NCI-H526 treated with DMSO at 0.1 percent for 48 hours (cell line): Measurements from ENCODE around the gene THYN1.
"Not testable (repeated sequence)": the region's sequence is repeated elsewhere in the genome, so short reads cannot be mapped to it uniquely, and the experiment has no call there.

Source experiments
- DNase-seq: peaks from one replicate; lab custom pipeline; 2025; lab: John Stamatoyannopoulos, UW

THYN1 gene

DNA sequence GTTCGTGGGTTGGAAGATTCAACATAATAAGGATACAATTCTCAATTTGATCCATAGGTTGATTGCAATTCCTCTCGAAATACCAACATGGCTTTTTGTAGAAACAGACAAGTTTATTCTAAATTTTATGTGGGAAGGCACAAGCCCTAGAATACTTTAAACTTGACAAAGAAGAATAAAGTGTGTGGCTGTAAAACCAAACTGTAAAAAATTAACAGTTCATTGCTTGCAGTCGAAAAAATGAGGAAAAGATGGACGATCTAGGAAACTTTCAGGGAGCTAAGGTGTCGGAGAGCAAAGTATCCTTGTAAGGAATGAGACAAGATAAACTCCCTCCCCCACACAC, 22.0 kb upstream of the THYN1 start:
- no peak for DNase-seq

DNA sequence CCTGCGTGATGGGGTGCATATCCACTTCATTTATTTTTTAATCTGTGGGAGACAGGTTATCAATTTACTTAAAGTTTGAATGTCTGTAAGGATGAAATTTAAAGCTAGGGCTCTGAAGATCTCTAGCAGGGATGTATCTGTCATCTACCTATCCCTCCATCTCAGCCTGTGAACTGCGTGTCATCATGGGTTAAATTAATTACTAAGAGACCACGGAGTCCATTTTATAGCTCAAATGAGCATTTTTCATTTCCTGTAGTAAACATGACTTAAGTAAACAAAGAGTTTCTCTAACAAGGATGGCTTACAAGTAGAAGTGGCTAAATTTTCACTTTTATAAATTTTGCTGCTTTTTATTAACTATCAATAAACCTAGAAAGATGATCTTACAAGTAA, 20.2 kb upstream of the THYN1 start:
- no peak for DNase-seq

DNA sequence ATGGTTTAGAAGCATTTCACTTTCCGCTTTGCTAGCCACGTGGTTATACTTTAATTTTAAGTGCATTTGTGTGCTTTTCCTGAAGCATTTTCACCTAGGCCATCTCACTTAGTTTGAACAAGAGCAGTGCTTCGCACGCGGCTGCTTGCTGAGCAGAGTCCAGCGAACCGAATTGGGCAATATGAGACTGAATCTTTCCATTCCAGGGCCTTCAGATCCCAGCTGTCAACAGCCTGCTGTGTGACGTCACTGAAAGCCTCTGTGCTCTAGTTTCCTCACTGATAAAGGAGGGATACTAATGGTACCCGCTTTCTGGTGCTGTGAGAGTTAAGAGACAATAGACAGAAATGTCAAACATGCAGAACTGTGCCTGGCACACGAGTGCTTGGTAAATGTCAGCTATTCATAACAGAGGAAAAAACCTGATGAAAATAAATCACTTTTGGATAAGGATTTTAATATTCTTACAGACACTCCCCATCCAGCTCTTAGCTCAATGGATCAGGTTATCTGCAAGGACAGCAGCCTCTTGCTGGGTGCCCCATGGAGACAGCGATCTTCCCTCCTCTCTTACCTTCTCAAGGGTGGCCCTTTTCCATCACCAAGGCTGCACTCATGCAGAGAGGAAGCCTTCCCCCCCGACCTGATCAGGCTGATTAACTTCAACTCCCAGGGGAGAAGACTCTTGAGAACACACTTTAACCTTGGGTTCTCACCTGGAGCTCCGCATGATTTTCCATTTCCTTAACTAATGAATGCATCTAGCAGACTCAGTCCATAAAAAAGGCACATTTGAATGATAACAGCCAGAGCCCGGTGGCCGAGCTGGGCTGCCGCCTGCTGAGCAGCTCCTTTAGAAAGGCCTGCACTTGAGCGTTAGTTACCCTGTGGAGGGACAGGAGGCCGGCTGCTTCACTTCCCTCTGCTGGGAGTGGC, 19.5 kb upstream of the THYN1 start:
- peak; percentile 84 for DNase-seq

DNA sequence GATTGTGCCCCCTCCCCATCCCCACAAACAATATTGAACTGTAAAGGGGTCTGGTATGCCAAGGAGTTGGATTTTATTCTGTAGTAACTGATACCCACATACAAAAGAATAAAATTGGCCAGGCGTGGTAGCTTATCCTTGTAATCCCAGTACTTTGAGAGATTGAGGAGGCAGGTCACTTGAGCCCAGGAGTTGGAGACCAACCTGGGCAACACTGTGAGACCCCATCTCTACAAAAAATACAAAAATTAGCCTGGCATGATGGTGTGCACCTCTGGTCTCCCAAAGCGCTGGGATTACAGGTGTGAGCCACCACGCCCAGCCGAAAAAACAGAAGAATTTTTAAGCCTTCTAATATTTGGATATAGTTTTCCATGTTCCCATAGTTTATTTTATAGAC, 18.8 kb upstream of the THYN1 start:
- no peak for DNase-seq

GRCh38 chr11:134270250-134270714, 17.1 kb upstream of the THYN1 start:
- DNase-seq = peak; percentile 22

- no peak for DNase-seq
Measured at GRCh38 chr11:134267966-134268365, 14.8 kb upstream of the THYN1 start.

DNA sequence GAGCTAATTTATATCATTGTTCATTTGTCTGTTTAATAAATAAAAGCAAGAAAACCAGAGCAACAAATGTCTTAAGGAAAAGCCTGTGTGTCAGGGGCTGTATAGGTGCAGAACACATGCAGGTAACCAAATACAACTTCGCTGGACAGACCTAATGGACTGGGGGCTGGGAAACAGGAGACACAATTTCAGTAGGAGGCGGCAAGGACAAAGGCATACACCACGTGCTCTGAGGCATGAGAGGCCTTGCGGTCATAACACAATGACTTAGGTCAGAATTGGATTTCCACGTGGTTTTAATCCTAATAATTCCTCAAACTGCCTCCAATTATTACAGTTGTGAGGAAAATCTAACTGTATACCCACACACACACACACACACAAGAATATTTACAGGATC, 14.3 kb upstream of the THYN1 start:
- DNase-seq = no peak

DNA sequence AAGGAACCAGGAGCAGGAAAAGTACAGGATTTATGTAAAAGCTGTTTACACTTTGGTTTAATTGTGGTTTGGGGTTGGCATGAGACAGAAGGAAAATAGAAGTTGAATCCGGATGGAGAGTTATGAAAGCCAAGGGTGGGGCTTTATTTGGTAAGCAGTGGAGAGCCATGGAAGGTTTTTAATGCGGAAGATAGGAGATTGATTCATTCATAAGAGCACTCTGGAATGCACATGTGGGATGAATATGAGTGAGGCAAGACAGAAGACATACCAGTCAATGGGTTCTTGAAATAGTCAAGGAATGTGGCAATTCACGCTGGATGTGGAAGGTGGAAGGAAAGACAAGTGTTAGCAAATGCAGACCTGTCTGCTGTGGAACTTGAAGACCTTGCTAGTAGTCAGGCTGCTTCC, 13.7 kb upstream of the THYN1 start:
- DNase-seq = no peak

DNA sequence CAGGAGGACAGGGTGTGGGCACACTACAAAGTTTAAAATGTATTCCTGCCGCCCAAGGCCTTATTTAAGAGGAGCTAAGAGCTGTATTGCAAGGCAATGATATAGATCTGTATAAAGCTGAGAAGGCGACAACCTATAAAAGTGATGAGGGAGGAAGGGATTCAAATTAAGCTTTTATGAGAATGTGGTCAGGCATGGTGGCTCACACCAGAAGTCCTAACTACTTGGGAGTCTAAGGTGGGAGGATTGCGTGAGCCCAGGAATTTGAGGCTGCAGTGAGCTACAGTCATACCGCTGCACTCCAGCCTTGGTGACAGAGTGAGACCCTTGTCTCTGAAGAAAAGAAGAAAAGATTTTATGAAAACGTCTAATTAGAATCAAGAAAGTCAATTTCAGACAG, 13.3 kb upstream of the THYN1 start:
- DNase-seq = no peak

GRCh38 chr11:134264966-134265764, 12.0 kb upstream of the THYN1 start:
- no peak for DNase-seq

DNA sequence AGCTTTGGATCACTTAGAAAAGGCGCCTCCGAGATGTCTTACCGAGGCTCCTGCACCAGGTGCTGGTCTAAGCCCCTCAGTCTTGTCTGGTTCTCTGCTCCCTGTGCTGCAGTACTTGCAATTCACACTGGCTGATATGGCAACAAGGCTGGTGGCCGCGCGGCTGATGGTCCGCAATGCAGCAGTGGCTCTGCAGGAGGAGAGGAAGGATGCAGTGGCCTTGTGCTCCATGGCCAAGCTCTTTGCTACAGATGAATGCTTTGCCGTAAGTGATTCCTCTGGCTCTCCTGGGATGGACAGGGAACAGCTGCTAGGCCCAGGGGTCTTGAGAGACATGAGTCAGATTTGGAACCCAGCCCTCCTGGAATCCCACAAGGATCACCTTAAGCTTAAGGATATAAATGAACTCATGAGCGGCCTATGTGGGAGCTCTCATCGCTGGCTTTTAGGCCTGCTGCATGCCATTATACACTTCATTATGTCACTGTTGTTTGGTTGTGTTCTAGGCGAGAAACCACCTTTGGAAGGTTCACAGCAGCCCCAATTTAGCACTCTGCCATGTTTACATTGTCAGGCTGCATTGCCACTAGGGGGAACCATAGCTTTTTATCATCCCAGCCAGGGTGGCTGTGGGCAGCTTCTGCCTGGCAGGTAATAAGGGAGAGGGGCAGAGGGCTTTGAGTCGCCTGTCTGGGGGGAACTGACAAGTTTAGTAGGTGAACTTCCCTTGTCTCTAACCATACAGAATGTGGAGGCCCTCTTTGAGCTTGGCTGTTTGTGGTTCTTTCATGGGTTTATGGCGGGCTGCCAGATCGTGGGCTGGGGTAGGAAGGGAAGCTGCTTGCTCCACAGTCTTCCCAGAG, 8.7 kb upstream of the THYN1 start:
- DNase-seq = peak; percentile 27

- DNase-seq = no peak
Measured at GRCh38 chr11:134260983-134261382, 7.8 kb upstream of the THYN1 start.

- no peak for DNase-seq
Measured at GRCh38 chr11:134260503-134260902, 7.4 kb upstream of the THYN1 start.

GRCh38 chr11:134258577-134258976, 5.4 kb upstream of the THYN1 start:
- DNase-seq = no peak

DNA sequence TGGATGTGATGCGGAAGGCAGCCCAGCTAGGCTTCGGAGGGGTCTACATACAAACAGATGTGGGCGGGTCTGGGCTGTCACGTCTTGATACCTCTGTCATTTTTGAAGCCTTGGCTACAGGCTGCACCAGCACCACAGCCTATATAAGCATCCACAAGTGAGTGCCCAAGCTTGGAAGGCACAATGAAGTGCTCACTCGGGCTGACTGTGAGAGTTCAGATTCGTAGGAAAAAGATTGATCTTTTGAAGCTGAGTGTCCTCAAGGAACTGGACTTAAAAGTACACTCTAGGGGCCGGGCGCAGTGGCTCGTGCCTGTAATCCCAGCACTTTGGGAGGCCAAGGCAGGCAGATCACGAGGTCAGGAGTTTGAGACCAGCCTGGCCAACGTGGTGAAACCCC, 3.9 kb upstream of the THYN1 start:
- no peak for DNase-seq

DNA sequence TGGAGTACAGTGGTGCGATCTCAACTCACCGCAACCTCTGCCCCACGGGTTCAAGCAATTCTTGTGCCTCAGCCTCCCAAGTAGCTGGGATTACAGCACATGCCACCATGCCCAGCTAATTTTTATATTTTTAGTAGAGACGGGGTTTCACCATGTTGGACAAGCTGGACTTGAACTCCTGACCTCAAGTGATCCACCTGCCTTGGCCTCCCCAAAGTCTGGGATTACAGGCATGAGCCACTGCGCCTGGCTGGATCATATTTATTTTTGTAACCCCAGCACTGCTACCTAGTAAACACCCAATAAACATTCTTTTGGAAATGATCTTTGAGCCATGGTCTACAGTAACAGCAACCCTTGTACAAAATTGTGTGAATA, 2.0 kb upstream of the THYN1 start:
- DNase-seq = not testable (repeated sequence)

DNA sequence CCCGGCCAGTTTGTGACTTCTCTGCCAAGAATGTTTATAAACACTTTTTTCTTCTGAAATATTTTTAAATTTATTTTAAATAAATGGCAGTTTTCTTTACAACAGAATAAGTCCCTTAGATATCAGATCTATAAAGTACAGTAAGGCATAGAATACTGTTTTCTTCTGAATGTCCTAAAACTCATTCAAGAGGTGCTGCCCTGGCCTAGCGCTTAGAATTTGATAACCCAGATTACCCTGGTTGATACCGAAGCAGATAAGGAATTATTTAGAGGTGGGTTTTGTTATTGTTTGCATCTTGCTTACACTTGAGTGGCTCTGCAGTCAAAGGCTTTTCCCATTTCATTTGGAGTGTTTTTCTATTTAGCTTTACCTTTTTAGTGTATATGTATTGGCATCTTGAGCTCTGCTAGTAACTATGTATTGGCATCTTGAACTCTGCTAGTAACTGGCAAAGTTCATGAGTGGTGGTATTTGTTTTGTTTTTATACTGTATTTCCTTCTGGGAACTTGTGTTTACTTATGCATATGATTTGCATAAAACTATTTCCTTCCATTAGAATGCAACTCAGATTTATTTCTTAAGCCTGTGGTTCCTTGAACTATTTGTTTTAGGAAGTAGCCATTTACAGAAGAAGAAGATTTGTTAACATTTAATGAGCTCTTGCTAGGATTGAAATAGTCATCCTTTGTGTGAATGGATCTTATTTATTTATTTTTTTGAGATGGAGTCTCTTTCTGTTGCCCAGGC, 1.5 kb upstream of the THYN1 start:
- no peak for DNase-seq

- peak; percentile 69 for DNase-seq
Measured at GRCh38 chr11:134252346-134253187, 585 bp downstream of the THYN1 start.

- DNase-seq = no peak
Measured at GRCh38 chr11:134250675-134251074, 2.5 kb downstream of the THYN1 start.

GRCh38 chr11:134250246-134250645, 2.9 kb downstream of the THYN1 start:
- DNase-seq = no peak
